HG03064 (cell line): ENCODE measurements around the gene HIBCH.
"Not testable (repeated sequence)": the region's sequence is repeated elsewhere in the genome, so short reads cannot be mapped to it uniquely, and the experiment has no call there.

Experiments
- ATAC-seq: cut with Tn5 transposase; IDR thresholded peaks from one replicate; pipeline ENCODE4 v1.9.1; 2021; ENCODE audit warnings: low read depth; ENCODE audit not compliant: unreplicated experiment

The HIBCH gene

DNA sequence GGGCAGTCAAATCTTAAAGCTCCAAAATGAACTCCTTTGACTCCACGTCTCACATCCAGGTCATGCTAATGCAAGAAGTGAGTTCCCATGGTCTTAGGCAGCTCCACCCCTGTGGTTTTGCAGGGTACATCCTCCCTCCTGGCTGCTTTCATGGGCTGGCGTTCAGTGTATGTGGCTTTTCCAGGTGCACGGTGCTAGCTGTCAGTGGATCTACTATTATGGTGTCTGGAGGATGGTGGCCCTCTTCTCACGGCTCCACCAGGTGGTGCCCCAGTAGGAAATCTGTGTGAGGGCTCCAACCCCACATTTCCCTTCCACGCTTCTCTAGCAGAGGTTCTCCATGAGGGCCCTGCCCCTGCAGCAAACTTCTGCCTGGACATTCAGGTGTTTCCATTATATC is 151.9 kb downstream of the HIBCH start:
- ATAC-seq, result no peak

DNA sequence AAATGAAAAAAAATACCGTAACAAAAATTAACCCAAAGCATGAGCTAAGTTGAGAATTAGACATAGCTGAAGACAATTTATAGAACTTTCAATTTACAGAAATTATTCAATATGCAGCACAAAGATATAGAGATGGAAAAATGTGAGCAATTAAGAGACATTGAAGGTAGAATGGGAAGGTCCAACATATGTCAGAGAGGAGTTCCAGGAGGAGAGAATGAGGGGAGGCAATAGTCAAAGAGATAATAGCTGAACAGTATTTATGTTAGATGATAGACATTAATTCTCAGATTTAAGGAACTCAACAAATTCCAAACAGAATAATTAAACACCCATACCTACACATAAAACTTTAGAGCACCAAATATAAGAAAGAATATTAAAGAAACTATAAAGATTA is 154.1 kb downstream of the HIBCH start:
- ATAC-seq, result no peak

DNA sequence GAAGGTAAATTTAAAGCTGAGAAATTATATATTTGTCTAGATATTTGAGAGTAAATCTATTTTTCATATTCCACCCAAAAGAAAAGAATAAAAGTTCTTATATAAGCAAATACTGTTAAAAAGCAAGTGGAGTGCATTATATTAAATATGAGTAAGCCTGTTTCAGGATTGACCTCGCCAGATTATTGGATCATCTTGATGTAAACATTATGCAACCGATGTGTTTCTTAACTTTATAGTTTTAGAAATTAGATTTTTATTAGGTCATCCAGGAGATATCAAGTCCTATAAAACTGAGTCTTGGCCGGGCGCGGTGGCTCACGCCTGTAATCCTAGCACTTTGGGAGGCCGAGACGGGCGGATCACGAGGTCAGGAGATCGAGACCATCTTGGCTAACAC is 156.8 kb downstream of the HIBCH start:
- no peak for ATAC-seq

DNA sequence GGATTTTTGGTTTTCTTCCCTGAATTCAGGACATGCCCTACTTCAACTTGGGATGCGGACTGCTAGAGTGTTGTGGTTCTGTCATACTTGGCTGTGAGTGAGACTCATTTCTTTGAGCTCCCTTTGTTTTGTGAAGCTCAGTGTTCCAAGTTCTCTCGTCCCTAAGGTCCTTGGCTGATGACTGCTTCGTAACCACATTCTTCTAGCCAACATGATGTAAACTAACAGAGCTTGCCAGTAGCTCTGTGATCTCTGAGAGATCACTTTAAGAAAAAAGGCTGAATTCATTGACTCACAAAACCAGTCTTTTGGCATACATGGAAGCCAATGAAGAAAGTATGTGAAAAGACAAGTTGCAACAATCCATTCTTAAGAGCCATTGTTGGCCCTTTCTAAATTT is 160.2 kb downstream of the HIBCH start:
- no peak for ATAC-seq

DNA sequence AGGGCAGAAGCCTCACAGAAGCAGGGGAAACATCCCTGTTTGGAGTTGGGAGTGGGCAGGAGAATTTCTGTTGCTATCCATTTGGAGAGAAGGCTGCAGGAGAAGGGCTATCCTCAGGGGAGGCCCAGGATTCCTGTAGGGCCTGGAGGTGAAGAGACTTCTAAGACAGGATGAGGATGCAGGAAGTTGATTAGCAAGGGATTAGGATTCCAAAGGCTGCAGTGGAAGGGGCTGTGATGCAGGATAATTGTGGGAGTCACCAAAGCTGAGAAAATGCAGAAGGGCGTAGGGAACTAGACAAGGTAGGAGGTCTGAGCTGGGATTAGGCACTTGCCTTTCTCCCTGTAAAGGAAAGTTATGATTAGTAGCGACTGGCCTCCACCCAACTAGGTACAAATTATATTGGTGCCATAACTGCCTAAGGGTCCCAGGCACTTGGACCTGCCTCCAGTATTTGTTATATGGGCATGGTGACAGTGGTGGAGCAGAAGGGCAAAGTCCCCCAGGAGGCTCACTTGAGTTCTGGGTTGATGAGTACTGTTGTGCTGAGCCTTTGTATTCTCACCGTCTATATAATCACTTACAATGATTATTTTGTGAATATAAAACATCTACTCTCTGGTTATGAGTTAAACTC is 160.7 kb downstream of the HIBCH start:
- ATAC-seq, result no peak

DNA sequence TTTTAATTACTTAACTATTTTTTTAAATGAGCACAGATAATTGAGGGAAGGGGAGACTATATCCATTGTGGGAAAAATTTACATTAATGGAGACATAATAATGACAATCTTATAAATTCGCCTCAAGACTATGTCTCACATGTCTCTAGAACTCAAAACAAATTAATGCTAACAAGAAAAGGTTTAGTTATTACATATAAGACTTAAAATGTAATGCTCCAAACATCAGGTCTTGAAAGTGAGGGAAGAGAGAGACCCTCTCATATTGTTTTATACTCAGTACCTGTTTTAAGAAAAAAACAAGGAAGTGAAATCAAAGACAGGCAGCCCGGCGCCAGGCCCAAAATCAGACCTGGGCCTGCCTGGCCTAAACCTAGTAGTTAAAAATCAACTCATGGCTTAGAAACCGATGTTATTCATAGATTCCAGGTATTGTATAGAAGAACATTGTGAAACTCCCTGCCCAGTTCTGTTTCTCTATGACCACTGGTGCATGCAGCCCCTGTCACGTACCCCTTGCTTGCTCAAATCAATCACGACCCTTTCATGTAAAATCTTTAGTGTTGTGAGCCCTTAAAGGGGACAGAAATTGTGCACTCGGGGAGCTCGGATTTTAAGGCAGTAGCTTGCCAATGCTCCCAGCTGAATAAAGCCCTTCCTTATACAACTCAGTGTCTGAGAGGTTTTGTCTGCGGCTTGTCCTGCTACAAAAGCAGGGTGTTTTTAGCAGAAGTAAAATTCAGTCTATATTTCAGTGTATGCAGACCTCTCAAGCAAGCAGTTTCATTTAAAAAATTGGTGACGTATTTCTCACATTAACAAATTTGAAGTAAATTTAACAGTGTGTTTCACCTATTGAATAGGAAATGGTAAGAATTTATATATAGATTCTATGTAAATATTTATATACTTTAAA is 161.8 kb downstream of the HIBCH start:
- not testable (repeated sequence) for ATAC-seq

DNA sequence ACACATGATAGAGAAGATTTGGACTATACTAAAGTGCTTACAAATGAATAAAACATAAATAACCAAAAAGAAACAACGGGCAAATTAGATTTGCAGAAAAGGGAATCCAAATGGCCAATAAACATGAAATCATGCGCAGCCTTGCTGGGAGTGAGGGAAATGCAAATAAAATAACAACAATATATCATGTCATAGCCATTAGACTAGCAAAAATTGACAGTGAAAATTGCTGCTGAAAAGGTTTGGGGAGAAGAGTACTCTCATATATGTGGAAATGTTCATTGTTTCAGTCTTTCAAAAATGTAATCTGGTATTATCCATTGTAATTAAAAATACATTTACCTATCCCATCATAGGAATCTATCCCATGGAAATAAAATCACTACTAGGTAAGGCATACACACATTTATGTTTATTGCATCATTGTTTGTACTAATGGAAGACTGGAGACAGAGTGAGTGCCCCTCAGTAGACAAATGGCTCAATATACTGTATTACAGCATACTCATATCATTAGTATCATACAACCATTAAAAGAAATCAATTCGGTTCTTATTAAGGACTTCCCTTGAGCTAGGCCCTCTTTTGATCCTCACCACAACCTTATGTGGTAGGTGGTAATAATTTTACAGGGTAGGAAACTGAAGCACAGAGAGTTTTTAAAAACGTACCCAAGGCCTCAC is 163.0 kb downstream of the HIBCH start:
- ATAC-seq, result no peak
